Measurements from ENCODE around the gene DIP2A. TPM values are rescaled to one million over a fixed set of nuclear protein-coding genes. Genes with fewer than 3 reads are reported as not detected.
"Not testable (repeated sequence)": the region's sequence is repeated elsewhere in the genome, so short reads cannot be mapped to it uniquely, and the experiment has no call there.

Gene DIP2A
- total RNA-seq, 1 experiment from 2014 or later, result 7.8 TPM

DNA sequence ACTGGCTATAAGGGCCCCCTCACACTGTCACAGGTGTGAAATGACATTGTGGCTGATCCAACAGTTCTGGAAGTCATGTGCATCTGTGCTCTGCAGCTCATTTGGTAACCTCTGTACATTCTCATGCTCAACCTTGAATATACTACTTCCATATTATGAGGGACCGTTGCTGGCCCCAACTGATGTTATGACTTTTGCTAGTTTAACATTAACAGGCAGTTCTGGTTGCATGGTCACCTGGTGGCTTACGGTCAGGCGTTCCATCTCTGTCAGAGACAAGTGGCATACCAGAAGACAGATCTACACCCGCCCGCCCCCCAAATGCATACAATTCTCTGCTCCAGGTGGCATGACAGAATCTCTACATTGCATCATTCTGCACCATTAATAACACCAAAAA, 6.0 kb upstream of the DIP2A start:
- DNase-seq (ENCODE audit: low spot score), result no peak

DNA sequence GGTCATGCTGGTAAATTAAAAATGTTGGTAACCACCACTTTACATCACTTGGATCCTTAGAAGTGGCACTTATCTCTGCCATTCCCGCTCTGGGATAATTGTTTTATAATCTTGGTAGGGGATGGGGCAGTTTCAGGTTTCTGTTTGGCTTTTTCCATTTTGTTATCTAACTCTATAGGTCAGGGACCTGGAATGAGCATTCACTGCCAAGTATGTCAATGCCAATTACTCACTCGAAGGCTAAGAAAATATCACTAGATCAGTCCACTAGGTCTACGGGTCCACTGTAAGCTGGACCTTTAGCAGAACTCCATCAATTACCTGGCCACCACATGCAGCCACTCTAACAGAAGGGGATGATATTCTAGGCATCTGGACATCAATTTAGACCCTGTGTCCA, 4.5 kb upstream of the DIP2A start:
- no peak for DNase-seq (ENCODE audit: low spot score)

DNA sequence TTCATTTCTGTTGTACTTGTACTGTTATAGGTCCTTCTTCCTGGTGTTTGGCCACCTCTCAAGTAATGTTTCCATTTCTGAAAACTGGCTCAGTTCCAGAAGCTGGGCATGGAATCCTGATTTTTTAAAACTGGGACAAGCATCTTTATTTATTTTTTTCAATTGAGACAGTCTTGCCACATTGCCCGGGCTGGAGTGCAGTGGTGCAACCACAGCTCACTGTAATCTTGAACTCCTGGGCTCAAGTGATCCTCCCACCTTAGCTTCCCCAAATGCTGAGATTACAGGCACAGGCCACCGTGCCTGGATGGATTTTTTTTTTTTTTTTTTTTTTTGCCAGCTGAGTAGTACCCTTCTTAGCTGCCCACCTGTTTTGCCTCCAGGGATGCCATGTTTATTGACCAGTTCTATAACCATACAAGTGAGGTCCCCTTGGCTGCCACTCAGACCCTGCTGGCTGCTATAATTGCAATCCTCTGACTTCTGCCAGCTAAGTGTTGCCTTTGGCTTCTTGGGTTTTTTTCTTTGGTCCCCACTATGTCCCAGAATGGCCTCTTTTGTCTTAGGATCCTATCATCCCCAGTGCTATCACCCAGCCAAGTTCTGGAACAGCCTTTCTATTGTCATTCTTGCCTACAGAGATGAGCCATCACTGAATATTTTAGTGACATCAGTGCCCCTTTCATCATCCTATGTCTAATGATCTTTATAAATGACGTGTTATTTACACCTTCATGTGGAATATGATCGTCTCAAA, 3.9 kb upstream of the DIP2A start:
- no peak for DNase-seq (ENCODE audit: low spot score)

DNA sequence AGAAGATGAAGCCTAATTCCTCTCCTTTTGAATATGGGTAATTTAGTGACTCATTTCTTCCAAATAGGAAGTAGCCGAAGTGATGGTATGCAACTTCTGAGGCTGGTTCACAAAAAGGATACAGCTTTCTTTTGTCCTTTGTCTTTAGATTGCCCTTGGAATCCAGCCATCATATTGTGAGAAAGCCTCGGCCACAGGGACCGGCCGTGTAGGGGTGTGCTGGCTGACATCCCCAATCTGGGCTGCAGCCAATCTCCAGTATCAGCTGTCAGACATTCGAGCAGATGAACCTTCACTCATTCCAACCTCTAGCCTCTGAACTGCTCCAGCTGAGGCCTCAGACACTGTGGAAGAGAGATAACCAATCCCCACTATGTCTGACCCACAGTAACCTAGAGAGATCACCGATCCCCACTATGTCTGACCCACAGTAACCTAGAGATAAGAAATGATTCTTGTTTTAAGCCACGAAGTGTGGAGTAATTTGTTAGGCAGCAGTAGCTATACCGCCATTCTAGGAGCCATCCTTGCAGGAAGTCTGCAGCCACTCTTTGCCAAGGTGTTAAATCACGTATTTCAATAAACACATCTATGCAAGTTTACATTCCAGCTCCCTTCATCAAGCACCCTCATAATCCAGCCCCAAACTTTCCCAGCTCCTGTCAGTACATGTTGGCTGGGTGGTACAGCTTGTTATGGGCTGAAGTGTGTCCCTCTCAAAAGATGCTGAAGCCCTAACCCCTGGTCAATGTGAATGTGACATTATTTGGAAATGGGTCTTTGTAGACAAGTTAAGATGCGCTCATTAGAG, 2.9 kb upstream of the DIP2A start:
- DNase-seq (ENCODE audit: low spot score), result peak; percentile 38

DNA sequence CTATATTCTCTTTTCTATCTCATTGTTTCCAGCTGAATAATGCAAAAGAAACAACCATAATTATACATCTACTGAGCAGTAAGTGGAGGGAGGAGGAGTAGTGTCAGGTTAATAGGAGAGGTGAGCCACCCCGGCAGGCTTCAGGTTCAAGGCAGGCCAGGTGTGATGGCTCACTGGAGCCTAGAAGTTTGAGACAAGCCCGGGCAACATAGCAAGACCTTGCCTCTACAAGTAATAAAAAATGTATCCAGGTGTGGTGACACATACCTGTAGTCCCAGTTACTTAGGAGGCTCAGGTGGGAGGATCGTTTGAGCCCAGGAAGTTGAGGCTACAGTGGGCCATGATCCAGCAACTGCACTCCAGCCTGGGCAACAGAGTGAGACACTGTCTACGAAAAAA, 1.9 kb upstream of the DIP2A start:
- no peak for DNase-seq (ENCODE audit: low spot score)

DNA sequence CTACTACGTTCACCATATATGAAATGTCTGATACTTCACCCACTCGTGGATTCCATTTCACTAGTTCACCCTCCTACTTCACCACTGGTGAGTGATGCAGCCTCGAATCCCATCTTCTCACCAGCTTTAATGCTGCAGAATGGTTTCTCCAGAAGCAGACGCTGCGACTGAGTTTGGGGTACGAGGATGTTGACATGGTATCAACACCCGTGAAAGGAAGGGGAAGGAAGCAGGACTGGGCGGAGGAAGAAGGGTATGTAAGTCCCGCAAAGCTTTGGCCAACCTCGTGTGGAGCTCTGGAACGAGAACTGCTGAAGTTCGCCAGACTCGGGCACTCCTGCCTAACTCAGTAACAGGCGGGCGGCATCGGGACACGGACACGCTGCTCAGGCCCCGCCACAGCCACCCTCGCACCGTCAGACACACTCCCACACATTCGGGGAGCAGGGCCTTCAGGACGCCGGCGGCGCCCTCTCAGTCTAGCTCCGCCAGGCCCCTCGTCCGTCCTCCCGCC, 833 bp upstream of the DIP2A start:
- no peak for DNase-seq (ENCODE audit: low spot score)

DNA sequence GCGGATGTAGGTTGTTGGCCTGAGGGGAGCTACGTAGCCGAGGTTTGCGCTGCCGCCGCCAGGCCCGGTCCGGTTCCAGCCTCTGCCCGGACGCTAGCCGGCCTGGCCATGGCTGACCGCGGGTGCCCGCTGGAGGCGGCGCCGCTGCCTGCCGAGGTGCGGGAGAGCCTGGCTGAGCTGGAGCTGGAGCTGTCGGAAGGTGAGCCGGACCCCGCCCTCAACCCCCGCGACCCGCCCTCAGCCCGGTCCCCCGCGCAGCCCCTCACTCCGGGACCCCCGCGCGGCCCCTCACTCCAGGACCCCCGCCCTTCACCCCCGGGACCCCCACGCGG, 299 bp downstream of the DIP2A start:
- no peak for DNase-seq (ENCODE audit: low spot score)

DNA sequence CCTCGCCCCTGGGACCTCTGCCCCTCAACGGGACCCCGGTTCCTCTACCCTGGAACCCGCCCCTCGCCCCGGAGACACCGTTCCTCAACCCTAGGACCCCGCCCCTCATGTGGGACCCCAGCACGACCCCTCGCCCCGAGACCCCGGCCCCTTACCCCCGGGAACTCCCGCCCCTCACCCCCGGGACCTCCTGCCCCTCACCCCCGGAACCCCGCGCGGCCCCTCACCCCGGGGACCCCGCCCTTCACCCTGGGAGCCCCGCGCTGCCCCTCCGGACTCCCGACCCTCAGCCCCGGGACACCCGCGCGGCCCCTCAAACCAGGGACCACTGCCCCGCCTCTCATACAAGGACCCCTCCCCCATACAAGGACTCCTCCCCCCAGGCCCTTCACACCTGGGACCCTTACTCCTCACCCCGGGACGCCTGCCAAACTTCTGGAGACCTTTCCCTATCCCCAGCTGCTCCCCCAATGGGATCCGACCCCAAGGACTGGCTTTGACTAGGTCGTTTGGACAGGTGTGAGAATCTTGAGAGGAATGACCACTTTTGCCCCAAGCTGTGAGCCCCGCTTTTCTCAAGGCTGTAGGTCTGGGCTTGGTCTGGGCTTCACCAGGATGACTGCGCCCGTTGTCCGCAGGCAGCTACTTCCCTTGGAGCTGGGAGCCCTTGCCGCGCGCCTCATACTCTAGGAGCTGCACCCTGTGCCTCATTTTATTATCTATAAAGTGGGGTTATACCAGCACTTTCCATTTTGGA, 843 bp downstream of the DIP2A start:
- DNase-seq (ENCODE audit: low spot score), result no peak

DNA sequence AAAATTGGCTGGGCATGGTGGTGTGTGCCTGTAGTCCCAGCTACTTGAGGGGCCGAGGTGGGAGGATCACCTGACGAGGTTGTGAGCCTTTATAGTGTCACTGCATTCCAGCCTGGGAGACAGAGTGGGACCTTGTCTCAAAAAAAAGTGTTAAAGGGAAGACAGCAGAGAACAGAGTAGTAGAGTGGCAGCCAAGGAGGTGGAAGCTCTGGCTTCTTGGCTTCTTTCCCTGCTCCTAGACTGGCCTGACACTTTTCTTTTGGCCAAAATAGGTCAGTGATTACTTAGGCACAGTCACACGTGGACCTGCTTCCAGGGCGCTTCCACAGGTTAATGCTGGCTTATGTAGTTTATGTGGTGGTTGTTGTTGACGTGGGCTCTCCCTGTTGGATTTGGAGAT, 3.2 kb downstream of the DIP2A start:
- no peak for DNase-seq (ENCODE audit: low spot score)

DNA sequence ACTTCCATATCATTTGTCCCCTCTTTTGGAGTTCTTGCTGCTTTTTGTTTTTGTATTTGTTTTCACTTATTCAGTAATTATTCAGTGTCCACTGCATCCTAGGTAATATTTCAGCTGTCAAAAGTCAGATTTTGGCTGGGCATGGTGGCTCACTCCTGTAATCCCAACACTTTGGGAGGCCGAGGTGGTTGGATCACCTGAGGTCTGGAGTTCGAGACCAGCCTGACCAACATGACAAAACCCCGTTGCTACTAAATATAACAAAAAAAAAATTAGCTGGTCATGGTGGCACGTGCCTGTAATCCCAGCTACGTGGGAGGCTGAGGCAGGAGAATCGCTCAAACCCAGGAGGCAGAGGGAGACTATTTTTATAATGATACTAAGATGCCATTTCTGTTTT, 6.5 kb downstream of the DIP2A start:
- not testable (repeated sequence) for DNase-seq (ENCODE audit: low spot score)

DNA sequence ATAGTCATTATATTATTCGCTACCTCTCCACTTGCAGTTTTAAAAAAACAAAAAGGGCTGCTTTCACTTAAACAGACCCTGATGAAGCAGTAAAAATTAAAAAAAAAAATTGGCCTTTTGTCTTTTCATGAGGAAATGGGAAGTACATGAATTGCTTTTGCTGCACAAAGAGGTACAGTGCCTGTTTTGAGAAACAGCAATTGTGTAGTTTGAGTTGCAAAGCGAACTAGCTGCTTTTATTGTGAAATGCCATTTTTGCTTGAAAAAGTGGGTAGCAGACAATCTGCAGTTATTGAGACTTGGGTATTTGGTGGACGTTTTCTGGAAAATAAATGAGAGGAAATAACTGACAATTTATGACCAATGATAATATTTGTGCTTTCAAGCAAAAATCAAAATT, 7.0 kb downstream of the DIP2A start:
- no peak for DNase-seq (ENCODE audit: low spot score)

DNA sequence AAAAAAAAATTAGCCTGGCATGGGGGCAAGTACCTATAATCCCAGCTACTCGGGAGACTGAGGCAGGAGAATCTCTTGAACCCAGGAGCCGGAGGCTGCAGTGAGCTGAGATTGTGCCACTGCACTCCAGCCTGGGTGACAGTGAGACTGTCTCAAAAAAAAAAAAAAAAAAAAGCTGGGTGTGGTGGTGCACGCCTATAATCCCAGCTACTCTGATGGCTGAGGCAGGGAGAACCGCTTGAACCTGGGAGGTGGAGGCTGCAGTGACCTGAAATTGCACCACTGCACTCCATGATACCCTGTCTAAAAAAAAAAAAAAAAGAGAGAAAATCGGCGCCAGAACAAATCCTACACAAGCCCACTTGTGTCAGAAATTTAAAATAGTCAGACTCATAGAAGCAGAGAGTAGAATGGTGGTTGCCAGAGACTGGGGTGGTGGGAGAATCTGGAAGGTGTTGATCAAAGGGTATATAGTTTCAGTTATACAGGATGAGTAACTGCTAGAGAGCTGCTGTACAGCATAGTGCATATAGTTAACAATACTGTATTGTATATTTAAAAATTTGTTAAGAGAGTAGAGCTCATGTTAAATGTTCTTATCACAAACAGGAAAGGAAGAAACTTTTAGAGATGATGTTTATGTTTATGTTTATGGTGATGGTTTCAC, 9.6 kb downstream of the DIP2A start:
- DNase-seq (ENCODE audit: low spot score), result no peak

DNA sequence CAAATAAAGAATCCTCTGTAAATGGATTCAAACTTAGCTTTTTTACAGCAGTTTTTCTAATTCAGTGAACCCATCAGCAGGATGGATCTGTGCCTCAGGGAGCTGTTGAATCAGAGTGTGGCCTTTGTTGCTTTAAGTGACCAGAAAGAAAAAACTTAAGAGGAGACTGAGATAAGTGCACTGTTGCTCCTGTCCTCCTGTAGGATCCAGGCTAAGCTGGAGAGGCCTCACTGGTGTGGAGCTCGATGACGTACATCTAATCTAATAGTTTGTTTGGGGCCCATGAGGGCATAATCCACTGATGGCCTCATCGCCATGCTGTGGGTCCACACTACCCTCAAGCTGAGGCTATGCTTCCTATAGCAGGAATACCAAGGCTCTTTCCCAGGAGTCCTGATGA, 10.6 kb downstream of the DIP2A start:
- DNase-seq (ENCODE audit: low spot score), result no peak

DNA sequence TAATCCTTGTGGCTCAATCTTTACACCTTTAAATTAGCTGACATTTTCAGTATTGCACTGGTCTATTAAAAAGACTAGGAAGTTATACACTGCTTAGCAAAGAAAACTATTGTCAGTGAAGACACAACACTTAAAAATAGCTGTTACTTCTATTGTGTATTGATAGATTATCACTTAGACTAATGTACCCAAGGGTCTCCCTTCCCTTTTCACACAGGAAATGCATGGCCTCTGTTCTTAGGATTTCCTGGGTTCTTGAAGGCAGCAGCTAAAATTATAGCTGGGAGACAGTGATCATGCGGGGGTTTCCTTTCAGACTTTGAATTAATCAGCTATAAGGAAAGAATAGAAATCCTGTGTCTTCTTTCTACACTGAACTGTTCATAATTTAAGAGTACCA, 12.8 kb downstream of the DIP2A start:
- DNase-seq (ENCODE audit: low spot score), result no peak

DNA sequence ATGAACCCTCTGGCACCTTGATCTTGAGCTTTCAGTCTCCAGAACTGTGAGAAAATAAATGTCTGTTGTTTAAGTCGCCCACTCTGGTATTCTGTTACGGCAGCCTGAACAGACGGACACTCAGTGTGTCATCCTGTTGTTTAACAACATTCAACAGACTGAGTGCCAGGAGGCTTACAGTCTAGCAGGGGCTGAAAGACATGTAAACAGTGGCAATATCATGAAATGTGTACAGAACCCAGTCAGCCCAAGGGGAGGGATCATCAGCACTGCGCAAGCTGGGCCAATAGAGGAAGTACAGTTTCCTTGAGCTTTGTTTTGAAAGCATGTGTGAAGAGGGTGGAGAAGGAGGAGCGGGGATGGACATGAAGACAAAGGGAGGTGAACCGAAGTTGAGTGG, 13.6 kb downstream of the DIP2A start:
- DNase-seq (ENCODE audit: low spot score), result no peak

DNA sequence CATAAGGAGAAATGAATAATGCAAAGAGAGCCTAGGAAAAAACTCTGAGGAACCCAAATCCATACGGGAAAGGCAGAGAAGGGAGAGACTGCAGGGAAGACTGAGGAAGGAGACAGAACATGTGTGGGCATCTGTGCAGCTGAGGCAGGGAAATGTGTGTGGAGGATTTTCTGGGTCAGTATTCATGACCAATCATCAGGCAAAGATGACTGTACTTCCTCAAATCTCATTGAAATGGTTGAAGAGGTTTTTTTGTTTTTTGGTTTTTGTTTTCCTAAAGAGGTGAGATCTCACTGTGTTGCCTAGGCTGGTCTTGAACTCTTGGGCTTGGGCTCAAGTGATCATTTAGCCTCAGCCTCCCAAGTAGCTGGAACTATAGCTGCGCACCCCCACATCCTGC, 15.7 kb downstream of the DIP2A start:
- no peak for DNase-seq (ENCODE audit: low spot score)

DNA sequence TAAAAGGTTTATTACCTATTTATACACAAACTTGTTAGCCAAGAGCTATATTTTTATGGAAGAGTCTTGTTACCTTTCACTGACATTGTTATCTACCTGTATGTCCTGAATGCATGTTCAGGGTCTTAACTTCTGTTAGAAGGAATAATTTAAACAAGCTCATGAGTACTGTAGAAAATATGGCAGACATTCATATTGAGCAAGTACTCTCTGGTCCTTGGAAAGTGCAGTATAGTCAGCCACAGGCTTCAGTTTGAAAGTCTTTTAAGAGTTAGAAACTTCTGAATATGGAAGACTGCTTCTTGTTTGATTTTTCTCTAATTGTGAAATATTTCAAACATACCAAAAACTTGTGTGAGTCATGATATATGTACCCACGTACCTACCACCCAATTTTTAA, 16.6 kb downstream of the DIP2A start:
- no peak for DNase-seq (ENCODE audit: low spot score)

DNA sequence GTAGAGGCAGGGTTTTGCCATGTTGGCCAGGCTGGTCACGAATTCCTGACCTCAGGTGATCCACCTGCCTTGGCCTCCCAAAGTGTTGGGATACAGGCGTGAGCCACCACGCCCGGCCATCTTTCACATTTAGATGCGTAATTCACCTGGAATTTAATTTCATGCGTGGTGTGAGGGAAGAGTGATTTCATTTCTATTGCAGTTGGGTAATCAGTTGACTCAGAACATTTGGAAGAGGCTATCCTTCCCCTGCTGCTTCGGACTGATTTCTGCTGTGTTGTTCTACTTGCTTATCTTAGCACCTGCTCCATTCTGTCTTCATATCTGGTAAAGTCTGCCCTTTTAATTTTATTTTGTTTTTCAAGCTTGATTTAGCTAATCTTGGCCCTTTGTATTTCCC, 19.1 kb downstream of the DIP2A start:
- DNase-seq (ENCODE audit: low spot score), result no peak

DNA sequence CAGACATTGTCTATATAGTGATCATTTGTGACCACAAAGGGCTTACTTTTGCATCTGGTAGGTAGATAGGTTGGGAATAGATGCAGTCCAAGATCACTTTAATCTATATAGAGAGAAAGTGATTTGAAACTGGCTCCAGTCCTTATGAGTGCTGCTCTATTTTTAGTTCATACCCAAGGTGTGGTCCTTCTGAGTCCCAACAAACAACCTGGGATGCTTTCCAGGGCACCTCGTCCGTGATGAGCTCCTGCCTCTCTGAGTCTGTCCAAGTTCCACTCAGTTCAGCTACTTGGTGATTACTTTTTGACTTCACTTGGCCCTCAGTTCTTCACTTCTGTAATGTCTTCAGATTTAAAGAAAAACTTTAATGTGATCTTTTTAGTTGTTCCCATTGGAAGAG, 20.2 kb downstream of the DIP2A start:
- no peak for DNase-seq (ENCODE audit: low spot score)

DNA sequence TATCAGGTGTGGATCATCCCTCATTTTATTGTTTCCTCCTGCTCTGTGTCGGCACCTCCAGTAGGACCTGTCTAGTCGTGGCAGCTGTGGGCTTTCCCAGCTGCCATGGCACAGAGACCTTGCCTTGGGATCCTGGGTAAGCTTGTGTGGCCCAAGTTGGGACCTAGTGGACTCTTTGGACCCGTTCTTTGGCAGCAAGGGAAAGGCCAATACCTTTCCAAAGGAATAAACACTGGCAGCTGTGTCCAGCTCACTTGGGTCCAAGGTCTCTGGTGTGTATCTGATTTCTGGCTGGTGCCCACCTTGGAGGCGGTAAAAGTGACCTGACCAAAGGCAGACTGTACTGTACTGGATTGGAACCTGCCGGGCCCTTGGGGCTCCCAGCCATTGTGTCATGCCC, 21.8 kb downstream of the DIP2A start:
- DNase-seq (ENCODE audit: low spot score), result no peak

DNA sequence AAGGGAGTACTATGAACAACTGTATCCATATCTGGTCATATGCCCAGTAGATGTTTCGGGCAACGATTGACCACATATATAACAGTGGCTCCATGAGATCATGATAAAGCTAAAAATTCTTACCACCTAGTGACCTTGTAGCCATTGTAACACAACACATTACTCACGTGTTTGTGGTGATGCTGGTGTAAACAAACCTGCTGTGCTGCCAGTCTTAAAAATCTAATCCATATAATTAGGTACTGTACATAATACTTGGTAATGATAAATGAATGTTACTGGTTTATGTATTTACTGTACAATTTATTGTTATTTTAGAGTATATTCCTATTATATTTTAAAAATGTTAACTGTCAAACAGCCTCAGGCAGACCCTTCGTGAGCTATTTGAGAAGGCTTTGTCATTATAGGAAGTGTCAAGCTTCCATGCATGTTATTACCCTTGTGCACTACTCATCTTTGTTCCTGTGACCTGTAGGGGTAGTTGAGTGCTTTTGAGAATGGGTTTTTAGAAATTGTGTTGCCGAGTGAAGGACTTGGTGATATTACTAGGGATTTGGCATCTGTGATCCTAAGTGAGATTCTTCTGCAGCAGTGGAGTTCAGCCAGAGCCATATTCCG, 23.6 kb downstream of the DIP2A start:
- DNase-seq (ENCODE audit: low spot score), result peak; percentile 50

DNA sequence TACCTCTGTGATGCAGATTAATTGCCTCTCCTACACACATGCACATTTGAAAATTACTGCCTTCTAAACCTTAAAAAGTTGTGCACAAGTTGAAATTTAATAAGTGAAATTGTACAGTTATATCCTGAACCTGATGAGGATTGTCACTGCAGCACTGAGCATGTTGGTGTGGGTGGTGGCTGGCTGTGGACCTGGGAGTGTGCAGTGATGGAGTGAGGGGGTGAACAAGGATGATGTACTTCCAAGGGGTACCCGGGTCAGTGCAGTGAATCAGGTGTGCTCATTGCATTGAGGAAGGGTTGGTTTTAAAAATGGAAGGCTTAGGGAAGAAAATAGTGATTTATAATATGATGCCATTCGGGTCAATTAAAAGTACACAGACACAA, 24.1 kb downstream of the DIP2A start:
- no peak for DNase-seq (ENCODE audit: low spot score)
